HepG2 (cell line): ENCODE results near the gene C2.
A peak's percentile ranks its signal among the peaks of the same experiment; 100 is the strongest.

Source experiments
- BCLAF1 ChIP-seq: fragments of 450-650 bp; IDR thresholded peaks from 2 replicates; pipeline ENCODE4 v1.6.1; 2017; ENCODE audit warnings: mild to moderate bottlenecking
- CEBPB ChIP-seq: IDR thresholded peaks from 2 replicates; pipeline ENCODE4 v1.6.1; 2011; ENCODE audit warnings: low read depth, low read length, improper control_type of control experiment, borderline replicate concordance
- CTCF ChIP-seq: sonication (generic); formaldehyde crosslinking; IDR thresholded peaks from 2 replicates; pipeline ENCODE4 v1.5.0; 2020; ENCODE audit warnings: mild to moderate bottlenecking, missing genetic modification reagents, moderate library complexity
- TBP ChIP-seq: sonication (generic); formaldehyde crosslinking; IDR thresholded peaks from 2 replicates; pipeline ENCODE4 v1.5.0; 2020; ENCODE audit warnings: missing genetic modification reagents
- ZNF280D ChIP-seq: sonication (generic); formaldehyde crosslinking; IDR thresholded peaks from 2 replicates; pipeline ENCODE4 v1.5.1; 2020; ENCODE audit warnings: mild to moderate bottlenecking, missing genetic modification reagents
- ZNF747 ChIP-seq: sonication (generic); formaldehyde crosslinking; IDR thresholded peaks from 2 replicates; pipeline ENCODE4 v1.8.1; 2023; ENCODE audit warnings: missing genetic modification reagents, mild to moderate bottlenecking, borderline replicate concordance
- TF ChIP-seq, protein P1 (sequence below): sonication (generic); formaldehyde crosslinking; IDR thresholded peaks from 2 replicates; pipeline ENCODE4 v1.5.0; 2020; ENCODE audit warnings: missing genetic modification reagents
- TF ChIP-seq, protein P2 (sequence below): IDR thresholded peaks from 2 replicates; pipeline ENCODE4 v1.6.1; 2016; ENCODE audit warnings: control low read depth

DNA sequence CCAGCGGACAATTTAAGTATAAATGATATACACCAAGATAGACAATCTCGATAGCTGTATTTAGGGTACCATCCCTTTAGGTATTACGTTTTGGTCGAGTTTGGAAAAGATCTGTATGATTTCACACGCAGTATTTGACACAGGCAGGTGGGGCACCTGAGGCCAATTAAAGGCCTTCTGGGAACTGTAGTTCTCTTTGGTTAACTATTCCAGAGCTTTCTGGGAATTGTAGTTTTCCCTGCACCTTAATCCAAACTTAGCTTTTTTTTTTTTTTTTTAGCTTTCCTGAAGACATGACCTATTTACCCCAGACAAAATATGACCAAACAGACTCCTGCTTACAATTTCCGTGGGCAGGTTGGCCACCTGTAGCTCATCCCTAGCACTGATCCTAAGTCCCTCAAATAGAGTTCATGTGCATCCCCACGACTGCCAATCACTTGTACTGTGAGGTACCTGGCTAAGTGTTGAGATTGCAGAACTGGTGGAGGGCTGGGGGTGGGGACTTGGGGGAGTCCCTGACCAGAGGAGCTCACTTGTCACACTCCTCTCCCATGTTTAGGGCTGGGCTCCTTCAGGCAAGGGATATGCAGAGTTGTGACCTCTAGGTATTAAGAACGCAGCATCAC is 29.0 kb upstream of the C2 start:
- TF ChIP-seq CTCF (CRISPR knock-in tag) (peak; percentile 34; the same call in 1 of the 2 replicates), ZNF280D (CRISPR knock-in tag) (no peak), BCLAF1 (no peak), ZNF747 (CRISPR knock-in tag) (no peak), TBP (no peak), CEBPB (no peak)
- TF ChIP-seq, protein P1, sequence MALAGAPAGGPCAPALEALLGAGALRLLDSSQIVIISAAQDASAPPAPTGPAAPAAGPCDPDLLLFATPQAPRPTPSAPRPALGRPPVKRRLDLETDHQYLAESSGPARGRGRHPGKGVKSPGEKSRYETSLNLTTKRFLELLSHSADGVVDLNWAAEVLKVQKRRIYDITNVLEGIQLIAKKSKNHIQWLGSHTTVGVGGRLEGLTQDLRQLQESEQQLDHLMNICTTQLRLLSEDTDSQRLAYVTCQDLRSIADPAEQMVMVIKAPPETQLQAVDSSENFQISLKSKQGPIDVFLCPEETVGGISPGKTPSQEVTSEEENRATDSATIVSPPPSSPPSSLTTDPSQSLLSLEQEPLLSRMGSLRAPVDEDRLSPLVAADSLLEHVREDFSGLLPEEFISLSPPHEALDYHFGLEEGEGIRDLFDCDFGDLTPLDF: no peak
- TF ChIP-seq, protein P2, sequence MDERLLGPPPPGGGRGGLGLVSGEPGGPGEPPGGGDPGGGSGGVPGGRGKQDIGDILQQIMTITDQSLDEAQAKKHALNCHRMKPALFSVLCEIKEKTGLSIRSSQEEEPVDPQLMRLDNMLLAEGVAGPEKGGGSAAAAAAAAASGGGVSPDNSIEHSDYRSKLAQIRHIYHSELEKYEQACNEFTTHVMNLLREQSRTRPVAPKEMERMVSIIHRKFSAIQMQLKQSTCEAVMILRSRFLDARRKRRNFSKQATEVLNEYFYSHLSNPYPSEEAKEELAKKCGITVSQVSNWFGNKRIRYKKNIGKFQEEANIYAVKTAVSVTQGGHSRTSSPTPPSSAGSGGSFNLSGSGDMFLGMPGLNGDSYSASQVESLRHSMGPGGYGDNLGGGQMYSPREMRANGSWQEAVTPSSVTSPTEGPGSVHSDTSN: no peak
